ENCODE results near the gene NRG2. TPM values are rescaled to one million over a fixed set of nuclear protein-coding genes. Genes with fewer than 3 reads are reported as not detected.

NRG2 gene
- total RNA-seq, 2 experiments from 2014 or later: 0.11 TPM; not detected in 1

GRCh38 chr5:139812836-139813805, 230.0 kb downstream of the NRG2 start:
- POLR2A ChIA-PET: no interaction called here
- H3K9me3 Mint-ChIP-seq: no peaks in the 10 kb centered on the region

GRCh38 chr5:139812323-139812722, 230.8 kb downstream of the NRG2 start:
- Mint-ChIP-seq H3K4me1 (ENCODE audit: low read depth) (no peaks in the 10 kb centered on the region), H3K27me3 (peaks cover 5% of the 10 kb centered on the region), H3K4me3 (no peak overlapping the region), H3K27ac (no peak overlapping the region), H3K9me3 (no peaks in the 10 kb centered on the region), H3K36me3 (ENCODE audit: low read depth) (no peaks in the 10 kb centered on the region)
- no peak for TF ChIP-seq CTCF (IDR thresholded peaks at IDR 0.05)
- ATAC-seq (no peak), DNase-seq (no peak)
- CTCF ChIA-PET: interaction anchor here (1.4 kb wide), 2 partner anchors 25 to 156 kb away, joined by 3 to 4 read pairs; no protein-coding TSS in a partner anchor
- intact Hi-C loops (cut with micrococcal nuclease): no loop called here
- POLR2A ChIA-PET: no interaction called here

More at GRCh38 chr5:139812836-139813805, 230.0 kb downstream of the NRG2 start:
- intact Hi-C loops (cut with micrococcal nuclease): no loop called here
- CTCF ChIA-PET: no interaction called here
- no peaks in the 10 kb centered on the region for H3K4me1 Mint-ChIP-seq (ENCODE audit: low read depth)
- no peak overlapping the region for H3K4me3 Mint-ChIP-seq
- H3K27ac Mint-ChIP-seq: no peak overlapping the region
- H3K36me3 Mint-ChIP-seq (ENCODE audit: low read depth): no peaks in the 10 kb centered on the region
- no peak for ATAC-seq
- peaks cover 5% of the 10 kb centered on the region for H3K27me3 Mint-ChIP-seq
- TF ChIP-seq CTCF (IDR thresholded peaks at IDR 0.05): no peak
- no peak for DNase-seq

GRCh38 chr5:139811274-139811607, 231.9 kb downstream of the NRG2 start:
- intact Hi-C loops (cut with micrococcal nuclease): no loop called here
- DNase-seq (no peak), ATAC-seq (no peak)
- no peaks in the 10 kb centered on the region for H3K4me1 Mint-ChIP-seq (ENCODE audit: low read depth)
- H3K27me3 Mint-ChIP-seq: peaks cover 5% of the 10 kb centered on the region
- H3K36me3 Mint-ChIP-seq (ENCODE audit: low read depth): no peaks in the 10 kb centered on the region
- ChIA-PET POLR2A (no interaction called here), CTCF (interaction anchor here (1.4 kb wide), 2 partner anchors 24 to 158 kb away, joined by 3 to 4 read pairs; no protein-coding TSS in a partner anchor)
- no peak for TF ChIP-seq CTCF (IDR thresholded peaks at IDR 0.05)
- no peaks in the 10 kb centered on the region for H3K9me3 Mint-ChIP-seq
- no peak overlapping the region for H3K4me3 Mint-ChIP-seq
- no peak overlapping the region for H3K27ac Mint-ChIP-seq

GRCh38 chr5:139810341-139811273, 232.5 kb downstream of the NRG2 start:
- Mint-ChIP-seq H3K27ac (no peak overlapping the region), H3K4me1 (ENCODE audit: low read depth) (no peaks in the 10 kb centered on the region), H3K27me3 (peaks cover 5% of the 10 kb centered on the region), H3K4me3 (no peak overlapping the region), H3K36me3 (ENCODE audit: low read depth) (no peaks in the 10 kb centered on the region), H3K9me3 (no peaks in the 10 kb centered on the region)
- ATAC-seq (no peak), DNase-seq (no peak)
- no peak for TF ChIP-seq CTCF (IDR thresholded peaks at IDR 0.05)
- ChIA-PET CTCF (interaction anchor here (0.9 to 1.7 kb wide), 2 partner anchors 23 to 45 kb away, joined by 3 to 4 read pairs; no protein-coding TSS in a partner anchor), POLR2A (no interaction called here)
- intact Hi-C loops (cut with micrococcal nuclease): no loop called here

Measured in activated CD8-positive, alpha-beta T cell treated with anti-CD3 and anti-CD28 coated beads for 36 hours (primary cell).